ENCODE results near the gene NFKBIZ.
A peak's percentile ranks its signal among the peaks of the same experiment; 100 is the strongest.

The NFKBIZ gene, protein sequence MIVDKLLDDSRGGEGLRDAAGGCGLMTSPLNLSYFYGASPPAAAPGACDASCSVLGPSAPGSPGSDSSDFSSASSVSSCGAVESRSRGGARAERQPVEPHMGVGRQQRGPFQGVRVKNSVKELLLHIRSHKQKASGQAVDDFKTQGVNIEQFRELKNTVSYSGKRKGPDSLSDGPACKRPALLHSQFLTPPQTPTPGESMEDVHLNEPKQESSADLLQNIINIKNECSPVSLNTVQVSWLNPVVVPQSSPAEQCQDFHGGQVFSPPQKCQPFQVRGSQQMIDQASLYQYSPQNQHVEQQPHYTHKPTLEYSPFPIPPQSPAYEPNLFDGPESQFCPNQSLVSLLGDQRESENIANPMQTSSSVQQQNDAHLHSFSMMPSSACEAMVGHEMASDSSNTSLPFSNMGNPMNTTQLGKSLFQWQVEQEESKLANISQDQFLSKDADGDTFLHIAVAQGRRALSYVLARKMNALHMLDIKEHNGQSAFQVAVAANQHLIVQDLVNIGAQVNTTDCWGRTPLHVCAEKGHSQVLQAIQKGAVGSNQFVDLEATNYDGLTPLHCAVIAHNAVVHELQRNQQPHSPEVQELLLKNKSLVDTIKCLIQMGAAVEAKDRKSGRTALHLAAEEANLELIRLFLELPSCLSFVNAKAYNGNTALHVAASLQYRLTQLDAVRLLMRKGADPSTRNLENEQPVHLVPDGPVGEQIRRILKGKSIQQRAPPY

DNA sequence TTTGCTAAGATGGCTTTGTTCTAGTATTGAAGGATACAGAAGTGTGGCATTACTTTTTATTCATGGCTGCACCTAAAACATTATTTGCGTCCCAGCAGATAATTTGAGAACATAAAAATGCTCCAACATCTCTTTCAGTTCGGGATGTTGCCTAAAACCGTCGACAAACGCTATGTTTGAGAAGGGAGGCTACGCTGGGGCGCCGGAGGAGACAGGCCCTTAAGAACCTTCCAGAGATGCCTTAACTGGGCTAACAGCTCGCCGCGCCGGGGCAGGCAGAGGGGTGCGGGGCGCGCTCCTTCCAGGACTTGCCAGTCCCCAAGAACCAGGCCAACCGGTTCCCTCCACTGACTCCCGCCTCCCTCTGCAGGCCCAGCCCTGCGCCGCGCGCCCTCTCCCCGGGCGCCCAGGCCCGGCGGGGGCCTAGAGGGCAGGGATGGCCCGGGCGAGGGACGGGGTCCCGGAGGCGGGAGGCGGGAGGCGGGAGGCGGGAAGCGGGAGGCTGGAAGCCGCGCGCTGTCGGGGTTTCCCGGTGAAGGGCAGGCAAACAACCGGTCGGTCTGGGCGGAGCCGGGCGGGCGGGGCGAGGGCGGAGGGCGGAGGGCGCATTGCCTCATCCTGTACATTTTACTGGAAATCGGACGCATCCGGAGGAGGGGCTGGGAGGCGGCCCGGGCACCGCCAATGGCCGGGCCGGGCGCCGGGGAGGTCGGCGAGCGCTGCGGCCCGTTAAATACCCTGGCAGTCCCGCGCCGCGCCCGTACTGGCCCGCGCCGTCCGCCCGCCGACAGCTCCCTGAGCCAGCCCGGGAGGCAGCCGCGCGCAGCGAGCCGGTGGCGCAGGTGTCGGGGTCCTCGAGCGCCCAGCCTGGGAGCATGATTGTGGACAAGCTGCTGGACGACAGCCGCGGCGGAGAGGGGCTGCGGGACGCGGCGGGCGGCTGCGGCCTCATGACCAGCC, at the start of gene NFKBIZ:
NFKBIZ (plus strand) TSS at position 761 of the 960 bp plus-strand sequence; CDS start at position 876, 115 bp downstream.
- DNase-seq (ENCODE audit: low read depth in 2 of 2), result peak; percentile 88

DNA sequence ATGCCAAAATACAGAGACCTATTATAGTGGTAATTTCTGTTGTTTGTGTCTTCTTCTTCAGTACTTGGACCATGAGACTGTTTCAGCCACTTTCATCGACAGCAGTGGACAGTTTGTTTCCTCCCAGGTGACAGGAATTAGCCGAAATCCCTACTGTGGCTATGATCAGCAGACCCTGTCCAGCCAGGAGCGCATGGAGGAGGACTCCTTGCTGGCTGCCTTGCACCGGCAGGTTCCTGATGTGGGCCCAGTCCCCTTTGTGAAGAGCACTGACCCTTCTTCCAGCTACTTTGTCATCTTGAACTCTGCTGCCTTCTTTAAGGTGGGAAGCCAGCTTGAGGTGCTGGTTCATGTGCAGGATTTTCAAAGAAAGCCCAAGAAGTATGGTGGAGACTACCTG, 48.1 kb upstream of the NFKBIZ start:
- no peak for DNase-seq (ENCODE audit: low read depth in 2 of 2)

DNA sequence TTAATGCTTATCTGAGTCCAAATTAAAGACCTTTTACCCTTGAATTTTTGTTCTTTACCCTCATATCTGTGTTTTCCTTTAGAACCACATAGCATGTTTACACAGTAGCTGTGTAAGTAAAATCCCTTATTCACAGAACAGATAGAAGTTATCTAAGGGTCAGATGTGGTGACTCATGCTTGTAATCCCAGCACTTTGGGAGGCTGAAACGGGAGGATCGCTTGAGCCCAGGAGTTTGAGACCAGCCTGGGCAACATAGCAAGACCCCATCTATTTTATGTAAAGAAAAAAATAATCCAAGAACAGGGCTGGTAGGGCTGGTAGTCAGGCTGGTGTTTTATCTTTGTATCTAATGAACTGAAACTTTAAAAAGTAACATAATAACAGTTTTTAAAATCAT, 47.1 kb upstream of the NFKBIZ start:
- DNase-seq (ENCODE audit: low read depth in 2 of 2), result no peak

DNA sequence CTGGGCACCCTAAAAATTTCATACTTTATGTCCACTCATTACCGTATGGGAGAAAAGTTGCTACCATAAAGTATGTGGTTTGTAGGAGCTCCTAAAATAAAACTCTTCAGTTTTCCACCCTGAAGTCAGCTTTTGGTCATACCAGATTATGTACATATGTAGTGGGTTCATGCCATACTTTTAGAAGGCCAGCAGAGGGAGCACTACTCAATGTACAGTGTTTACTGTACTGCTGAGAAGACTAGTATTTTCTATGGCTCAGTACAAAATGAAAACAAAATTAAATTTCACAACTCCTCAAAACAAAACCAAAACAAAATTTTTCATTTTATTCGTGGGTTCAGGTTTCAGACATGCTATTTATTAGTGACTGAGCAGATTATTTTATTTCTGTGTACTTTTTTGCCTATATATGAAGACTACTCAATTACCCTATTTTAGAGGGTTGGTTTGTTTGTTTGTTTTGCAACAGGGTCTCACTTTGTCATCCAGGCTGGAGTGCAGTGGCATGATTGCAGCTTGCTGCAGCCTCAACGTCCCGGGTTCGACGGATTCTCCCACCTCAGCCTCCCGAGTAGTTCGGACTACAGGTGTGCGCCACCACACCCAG, 46.0 kb upstream of the NFKBIZ start:
- DNase-seq (ENCODE audit: low read depth in 2 of 2), result no peak

DNA sequence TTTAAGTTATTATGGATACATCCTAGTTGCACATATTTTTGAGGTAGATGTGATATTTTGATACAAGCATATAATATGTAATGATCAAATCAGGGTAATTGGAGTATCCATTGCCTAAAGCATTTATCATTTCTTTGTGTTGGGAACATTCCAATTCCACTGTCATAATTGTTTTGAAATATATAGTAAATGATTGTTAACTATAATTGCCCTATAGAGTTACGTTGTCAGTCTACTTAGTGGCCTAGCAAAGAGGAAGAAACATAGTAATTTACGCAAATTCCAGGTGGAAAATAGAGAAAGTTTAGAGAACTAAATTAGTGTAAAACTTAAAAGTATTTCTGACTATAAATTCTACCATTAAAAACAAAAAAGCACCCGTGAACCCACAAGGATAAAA, 45.4 kb upstream of the NFKBIZ start:
- DNase-seq (ENCODE audit: low read depth in 2 of 2), result no peak

DNA sequence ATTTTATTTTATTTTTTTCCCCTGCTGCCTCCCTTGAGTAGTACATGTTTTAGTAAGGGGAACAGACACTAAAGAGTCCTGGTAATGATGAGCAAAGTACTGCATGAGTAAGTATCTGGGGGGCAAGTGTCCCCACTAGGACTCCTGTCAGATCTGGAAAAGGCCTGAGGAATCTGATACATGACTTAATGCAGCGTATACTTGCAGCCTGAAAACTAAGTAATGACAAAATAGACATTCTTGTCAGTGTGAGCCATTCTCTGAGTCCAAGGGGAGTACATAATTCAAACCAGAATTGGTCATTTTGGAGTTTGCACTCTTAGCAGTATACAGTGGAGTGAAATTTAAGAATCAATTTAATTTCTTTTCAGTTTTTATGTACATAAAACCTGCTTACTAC, 42.8 kb upstream of the NFKBIZ start:
- DNase-seq (ENCODE audit: low read depth in 2 of 2), result no peak

DNA sequence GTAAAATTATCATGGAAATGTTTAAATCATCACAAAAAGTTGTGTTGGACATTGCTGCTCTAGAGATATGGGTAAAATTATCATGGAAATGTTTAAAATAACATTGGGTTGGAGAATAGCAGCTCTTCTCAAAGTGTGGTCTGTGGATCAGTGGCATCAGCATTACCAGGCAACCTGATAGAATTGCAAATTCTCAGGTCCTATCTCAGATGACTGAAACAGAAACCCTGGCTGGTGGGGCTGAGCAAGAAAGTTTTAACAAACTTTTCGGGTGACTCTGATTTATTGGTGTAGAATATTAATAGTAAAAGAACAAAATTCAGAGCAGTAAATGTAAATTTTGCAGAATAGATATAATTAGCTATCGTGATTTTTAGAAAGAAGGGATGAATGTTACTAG, 41.4 kb upstream of the NFKBIZ start:
- DNase-seq (ENCODE audit: low read depth in 2 of 2), result no peak

DNA sequence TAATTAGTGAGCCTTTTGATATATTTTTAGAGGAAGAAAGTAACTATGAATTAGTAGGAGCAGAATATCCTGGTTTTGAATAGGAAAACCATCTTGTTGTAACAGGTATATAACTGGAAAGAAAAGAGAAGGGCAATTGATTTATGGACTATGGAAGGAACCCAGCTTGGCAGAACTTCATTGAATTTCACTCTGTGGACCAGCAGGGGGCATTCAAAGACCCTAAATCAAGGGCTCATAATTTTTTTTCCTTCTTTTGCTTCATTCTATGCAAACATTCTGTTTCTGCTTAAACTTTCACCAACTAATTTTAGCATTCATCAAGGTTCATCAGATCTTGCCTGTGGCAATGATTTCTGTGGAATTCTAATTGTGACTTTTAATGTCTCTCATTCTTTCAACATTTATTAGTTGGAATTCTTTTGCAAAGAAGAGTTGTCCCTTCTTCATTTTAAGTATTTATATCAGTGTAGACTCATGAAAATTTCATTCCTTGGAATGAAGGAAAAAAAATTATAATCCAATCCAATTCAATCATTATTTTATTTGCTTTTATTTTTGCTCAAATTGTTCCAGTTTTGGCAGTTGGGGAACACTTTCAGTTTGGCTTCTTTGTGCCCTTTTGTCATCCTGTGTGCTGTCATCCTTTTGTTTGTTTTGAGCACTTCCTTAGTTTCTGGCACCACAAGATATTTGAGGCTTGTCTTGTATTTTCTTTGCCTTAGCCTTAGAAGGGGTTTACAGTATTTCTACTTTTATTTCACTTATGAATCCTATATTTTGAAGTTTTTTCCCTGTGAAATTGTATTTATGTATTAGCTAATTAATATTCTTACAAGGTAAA, 39.9 kb upstream of the NFKBIZ start:
- DNase-seq (ENCODE audit: low read depth in 2 of 2), result no peak

DNA sequence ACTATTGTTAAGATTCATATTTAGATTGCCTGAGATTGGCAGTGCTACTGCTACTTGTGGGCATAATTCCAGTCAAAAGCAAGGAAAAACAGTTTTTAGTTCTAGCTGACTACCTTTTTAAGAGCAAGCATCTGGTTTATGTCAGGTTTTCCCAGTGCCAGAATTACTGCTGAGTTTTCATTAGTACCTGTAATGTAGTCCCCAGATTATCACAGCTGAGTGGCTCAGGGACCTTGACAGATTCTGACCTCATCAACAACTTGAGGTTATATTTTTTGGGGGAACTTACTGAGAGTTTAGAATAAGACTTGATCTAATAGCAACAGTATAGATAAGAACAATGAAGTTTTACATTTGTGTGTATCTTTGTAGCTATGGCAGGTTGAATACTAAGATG, 39.3 kb upstream of the NFKBIZ start:
- no peak for DNase-seq (ENCODE audit: low read depth in 2 of 2)

DNA sequence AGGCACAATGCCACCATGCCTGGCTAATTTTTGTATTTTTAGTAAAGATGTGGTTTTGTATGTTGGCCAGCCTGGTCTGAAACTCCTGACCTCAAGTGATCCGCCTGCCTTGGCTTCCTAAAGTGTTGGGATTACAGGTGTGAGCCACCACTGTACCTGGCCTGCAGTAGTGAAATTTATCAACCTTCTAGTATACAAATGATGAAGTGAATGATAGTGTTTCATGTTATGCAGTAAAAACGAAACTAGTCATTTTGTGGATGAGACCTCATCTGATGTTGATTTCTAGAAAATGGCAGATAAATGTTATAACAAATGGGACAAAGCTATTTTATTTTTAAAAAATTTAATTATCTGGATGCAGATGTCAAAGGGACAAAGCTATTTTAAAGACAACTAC, 37.4 kb upstream of the NFKBIZ start:
- DNase-seq (ENCODE audit: low read depth in 2 of 2), result no peak

DNA sequence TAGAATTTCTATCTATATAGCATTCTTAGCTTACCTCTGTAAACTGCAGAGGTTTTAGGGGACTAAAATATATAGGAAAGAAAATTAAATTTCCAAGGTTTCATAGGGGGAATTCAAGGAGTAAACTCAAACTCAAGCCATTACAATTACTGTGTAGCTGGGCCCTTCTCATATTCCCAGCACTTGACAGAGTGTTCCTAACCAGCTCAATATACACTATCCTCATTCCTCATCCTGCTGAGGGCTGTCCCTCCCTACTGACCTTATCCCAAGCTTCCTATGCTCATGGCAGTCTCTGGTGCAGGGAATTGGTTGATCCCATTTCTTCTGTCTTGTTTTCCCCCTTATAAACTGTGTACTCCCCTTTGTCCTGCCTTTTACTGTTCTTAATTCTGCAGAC, 36.4 kb upstream of the NFKBIZ start:
- DNase-seq (ENCODE audit: low read depth in 2 of 2), result no peak

DNA sequence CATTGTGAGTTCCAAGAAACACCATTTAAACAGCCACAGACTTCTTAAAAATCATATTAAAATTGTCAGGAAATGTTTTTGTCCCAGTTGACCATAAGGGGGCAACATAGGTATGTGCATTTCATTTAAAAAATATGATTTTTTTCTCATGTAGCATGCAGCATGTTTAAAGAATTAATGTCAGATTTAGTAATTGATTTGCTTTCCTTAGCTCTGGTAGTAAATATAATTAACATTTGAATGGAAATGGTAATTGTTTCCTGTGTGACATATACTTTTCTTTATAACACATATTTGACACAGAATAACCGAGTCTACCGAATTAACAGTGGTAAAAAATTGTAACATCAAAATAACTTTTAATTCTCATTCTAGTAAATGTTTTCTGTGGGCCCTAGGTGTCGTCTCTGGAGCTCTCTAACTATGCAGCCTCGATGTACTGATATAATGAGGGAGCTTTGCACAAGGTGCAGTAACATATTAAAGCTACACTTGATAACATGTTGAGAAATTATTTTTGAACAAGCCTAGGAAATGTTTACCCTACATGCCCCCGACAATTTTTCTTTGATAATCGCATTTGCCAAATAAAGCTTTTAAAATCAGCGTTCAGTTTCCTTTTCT, 35.4 kb upstream of the NFKBIZ start:
- DNase-seq (ENCODE audit: low read depth in 2 of 2), result no peak

DNA sequence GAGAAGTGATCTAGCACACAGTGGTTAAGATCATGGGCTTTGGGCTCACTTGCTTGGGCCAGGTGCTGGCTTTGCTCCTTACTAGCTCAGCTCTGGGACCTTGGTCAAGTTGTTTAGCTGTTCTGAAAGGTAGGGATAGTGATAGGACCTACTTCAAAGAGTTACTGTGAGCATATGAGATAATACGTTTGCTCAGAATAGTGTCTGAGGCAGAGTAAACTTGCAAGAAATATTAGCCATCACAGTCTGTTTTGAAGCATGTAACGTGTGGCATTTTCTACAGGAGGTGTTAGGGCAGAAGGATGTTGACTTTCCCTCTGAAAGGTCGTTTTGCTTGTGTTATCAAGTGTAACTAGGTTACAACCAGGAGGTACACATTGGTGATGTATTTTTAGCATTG, 34.5 kb upstream of the NFKBIZ start:
- no peak for DNase-seq (ENCODE audit: low read depth in 2 of 2)

DNA sequence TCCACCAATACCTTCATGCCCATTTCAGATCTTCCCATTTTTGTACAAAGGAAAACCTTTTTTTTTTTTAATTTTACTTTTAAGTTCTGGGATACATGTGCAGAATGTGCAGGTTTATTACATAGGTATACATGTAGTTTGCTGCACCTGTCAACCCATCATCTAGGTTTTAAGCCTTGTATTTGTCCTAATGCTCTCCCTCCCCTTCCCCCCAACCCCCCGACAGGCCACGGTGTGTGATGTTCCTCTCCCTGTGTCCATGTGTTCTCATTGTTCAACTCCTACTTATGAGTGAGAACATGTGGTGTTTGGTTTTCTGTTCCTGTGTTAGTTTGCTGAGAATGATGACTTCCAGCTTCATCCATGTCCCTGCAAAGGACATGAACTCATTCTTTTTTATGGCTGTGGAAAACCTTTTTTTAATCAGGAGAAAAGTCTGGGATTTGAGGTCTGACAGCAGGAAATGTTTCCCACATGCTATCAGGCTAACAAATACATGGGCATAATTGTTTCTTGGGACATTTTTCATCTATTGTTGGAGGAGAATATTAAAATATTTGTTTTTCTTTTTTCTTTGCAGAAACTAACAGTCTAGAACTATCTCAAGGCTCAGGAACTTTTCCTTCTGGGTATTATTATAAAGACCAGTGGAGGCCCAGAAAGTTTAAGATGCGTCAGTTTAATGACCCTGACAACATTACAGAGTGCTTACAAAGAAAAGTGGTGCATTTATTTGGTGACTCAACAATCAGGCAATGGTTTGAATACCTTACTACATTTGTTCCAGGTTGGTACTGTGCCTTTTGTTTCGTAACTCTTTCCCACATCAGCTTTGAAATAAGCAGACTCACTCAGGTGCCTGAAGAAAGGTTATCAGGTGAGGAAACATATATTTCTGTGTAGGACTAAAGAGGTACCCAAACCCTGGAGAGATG, 32.8 kb upstream of the NFKBIZ start:
- no peak for DNase-seq (ENCODE audit: low read depth in 2 of 2)

DNA sequence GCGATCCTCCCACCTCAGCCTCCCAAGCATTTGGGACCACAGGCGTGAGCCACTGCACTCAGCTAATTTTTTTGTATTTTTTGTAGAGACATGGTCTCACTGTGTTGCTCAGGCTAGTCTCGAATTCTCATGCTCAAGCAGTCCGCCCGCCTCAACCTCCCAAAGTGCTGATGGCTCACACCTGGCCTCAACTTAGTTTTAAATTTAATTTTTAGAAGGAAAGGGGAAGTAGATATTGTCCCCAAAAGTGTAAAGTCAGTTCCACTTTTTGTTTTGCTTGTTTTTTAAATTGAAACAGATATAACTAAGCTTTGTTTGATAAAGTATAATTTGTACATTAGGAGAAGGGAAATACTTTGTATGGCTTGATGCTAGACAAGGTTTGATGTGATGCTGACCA, 31.3 kb upstream of the NFKBIZ start:
- DNase-seq (ENCODE audit: low read depth in 2 of 2), result no peak

DNA sequence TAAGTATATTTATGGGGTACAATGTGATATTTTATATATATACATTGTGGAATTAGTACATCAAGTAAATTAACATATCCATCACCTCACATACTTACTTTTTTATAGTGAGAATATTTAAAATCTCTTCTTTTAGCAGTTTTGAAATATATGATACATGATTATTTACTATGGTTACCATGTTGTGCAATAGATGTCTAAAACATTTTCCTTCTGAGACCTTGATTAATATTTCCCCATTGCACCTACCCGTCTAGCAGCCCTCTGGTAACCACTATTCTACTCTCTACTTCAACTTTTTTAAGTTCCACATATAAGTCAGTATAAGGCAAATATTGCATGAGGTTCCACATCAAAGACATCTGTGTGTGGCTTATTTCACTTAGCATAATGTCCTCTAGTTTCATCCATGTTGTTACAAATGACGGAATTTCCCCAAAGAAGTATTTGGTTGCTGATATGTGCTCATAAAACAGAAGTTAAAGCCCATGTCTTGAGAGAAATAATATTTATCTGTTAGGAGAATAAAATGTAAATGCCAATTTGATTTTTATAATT, 29.6 kb upstream of the NFKBIZ start:
- no peak for DNase-seq (ENCODE audit: low read depth in 2 of 2)

DNA sequence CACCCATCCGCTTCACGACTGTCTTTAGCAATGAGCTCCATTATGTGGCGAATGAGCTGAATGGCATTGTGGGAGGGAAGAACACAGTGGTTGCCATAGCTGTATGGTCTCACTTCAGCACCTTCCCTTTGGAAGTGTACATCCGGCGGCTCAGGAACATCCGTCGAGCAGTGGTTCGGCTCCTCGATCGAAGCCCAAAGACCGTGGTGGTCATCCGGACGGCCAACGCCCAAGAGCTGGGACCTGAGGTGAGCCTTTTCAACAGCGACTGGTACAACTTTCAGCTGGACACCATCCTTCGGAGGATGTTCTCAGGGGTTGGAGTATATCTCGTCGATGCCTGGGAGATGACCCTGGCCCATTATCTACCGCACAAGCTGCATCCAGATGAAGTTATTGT, 27.8 kb upstream of the NFKBIZ start:
- no peak for DNase-seq (ENCODE audit: low read depth in 2 of 2)

DNA sequence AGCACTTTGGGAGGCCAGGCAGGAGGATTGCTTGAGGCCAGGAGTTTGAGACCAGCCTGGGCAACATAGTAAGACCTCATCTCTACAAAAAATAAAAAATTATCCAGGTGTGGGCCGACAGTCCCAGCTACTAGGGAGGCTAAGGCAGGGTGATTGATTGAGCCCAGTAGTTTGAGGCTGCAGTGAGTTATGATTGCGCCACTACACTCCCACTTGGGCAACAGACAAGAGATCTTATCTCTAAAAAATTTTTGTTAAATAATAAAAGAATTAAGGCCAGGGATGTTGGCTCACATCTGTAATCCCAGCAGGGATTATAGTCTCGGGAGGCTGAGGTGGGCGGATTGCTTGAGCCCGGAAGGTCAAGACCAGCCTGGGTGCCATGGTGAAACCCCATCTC, 25.8 kb upstream of the NFKBIZ start:
- no peak for DNase-seq (ENCODE audit: low read depth in 2 of 2)

DNA sequence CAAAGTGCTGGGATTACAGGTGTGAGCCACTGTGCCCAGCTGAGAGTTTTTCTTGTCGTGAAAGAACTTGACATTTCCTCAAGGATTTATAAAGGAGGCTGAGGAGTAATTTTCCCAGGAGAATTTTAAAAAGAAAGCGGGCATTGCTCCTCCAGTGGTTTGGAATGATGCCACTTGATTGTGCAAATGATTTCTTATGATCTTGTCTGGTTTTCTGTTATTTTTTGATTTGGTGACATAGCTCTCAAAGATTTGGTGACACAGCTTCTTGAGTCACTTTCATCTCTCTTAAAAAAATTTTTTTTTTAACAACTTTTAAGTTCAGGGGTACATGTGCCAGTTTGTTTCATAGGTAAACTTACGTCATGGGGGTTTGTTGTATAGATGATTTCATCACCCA, 24.6 kb upstream of the NFKBIZ start:
- DNase-seq (ENCODE audit: low read depth in 2 of 2), result no peak

Data from stimulated activated CD8-positive, alpha-beta memory T cell treated with anti-CD3 and anti-CD28 coated beads, Interleukin-7, amount 100 ng/mL, for 1 hour (primary cell).